ENCODE measurements around the gene KCND3.

Gene KCND3

DNA sequence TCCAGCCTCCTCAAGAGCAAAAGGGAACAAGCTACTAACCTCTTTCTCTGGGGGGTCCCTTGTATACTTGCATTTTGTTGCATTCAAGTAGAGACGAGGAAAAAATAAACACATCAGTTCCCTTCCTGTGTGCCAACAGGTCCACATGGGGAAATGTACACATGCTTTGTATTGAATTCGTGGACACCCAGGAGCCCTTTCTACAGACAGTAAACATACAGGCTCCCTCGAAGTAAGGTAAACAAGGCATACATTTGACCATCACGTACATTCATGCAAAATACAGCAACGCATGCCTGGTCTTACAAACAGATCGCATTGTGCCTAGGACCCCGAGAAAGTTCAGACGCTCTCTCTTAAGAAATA, 1.1 kb downstream of the KCND3 start:
- DNase-seq, result no peak

DNA sequence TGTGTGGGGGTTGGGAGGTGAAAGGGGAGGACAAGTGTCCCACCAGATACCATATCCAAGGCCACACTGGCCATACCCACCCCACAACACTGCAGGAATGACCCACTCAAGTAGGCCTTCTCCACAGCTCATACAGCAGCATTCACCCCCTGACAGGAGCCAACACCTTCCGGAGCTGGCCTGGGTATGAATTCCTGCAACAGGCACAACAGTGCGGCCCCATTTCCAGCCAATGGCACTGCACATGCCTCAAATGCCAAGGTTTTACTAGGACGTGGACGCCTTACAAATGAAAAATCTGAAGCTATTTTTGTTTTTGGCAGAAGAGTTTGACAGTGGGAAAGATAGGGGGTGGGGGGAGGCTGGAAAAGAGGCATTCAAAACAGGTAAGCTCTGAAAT, 2.0 kb downstream of the KCND3 start:
- no peak for DNase-seq

DNA sequence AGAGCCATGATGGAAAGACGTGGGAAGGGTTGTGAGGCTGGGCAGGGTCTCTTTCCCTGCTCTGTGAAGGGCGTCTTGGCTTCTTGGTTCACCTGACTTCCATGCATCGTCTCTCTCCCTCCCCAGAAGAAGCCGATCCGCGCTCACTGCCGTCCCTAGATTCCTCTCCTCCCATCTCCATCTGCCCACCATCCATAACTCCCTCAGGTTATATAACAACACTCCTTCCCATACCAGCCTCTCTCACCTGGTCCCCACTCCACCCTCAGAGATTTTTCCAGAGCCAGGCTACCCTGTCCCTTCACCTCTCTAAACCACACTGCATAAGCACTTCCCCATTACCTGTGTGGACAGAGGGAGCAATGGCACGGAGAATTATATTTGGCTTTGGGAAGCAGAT, 6.0 kb downstream of the KCND3 start:
- no peak for DNase-seq

DNA sequence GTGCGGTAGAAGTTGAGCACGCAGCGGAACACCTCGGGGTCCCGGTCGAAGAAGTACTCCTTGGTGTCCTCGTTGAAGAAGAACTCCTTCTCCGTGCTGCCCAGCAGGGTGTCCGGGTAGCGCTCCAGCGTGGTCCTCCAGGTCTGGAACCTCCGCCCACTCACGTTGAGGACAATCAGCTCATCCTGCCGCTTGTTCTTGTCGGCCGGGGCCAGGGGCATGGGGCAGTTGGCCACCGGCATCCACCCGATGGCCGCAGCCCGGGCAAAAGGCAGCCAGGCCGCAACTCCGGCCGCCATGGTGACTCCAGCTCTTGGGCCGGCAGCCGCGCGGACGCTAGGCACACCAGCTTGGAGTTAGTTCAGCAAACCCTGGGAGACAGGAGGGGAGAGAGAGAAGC, 7.0 kb downstream of the KCND3 start:
- DNase-seq, result no peak

DNA sequence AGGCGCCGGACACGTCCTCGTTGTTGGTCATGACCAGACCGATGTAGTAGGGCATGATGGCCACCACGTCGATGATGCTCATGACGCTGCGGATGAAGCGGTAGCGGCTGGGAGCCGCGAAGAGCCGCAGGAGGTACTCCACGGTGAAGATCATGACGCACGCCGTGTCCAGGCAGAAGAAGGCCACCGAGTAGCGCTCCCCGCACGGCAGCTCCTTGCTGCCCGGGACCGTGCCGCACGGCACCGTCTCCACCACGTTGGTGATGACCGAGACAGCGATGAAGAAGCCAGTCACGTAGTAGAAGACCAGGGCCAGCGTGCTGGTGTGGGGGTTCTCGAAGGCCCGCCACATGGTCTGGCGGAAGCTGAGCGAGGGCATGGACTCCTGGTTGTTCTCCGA, 7.6 kb downstream of the KCND3 start:
- no peak for DNase-seq

DNA sequence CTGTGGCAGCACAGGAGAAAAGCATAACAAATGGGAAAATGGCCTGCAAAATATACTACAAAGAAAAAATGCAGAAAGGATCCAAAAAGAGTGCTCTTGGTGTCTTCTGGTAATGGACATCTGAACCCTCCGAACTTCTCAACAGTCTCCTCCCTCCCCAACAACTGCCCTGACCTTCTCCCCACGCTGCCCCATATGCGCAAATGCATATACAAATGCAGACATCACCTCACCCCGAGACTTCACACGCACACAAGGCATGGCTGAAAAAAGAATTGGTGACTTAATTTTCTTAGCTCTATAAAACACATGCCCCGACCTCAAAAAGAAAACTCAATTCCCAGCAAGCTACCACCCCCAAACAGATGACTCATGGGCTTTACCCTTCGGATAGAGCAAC, 8.4 kb downstream of the KCND3 start:
- DNase-seq, result no peak

DNA sequence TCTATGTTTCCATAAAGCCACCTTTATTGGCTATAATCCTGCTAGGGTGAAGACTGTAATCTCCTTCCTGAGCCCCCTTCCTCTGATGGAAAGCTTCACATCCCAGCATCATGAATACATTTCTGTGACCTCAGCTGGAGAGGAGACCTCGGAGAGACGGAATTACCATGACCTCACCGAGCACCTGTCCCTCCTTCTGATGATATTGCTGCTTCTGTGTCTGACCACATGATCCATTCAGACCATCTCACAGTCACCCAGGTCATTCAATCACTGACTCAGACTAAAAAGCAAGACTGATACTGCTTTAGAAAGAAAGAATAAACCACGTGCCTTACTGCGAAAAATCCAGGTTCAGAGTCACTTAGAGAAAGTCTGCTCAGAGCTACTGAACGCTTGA, 8.8 kb downstream of the KCND3 start:
- DNase-seq, result no peak

DNA sequence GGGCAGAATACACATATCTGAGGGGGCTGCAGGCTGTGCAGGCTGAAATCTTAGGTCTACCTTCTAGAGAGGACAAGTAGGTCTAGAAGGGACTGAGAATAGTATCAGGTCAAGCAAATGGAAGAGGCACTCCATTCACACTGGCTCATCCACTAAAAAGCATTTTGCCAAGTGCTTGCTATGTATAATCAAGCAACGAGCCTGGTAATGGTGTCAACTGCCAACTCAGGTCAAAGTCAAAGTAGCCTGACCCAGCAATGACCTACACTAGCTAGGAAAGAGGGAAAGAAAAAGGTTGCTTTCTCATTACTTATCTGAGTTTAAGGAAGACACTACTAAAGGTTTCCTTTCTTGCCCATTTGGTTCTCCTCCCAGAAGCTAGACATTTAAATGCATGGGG, 10.8 kb downstream of the KCND3 start:
- DNase-seq, result no peak

DNA sequence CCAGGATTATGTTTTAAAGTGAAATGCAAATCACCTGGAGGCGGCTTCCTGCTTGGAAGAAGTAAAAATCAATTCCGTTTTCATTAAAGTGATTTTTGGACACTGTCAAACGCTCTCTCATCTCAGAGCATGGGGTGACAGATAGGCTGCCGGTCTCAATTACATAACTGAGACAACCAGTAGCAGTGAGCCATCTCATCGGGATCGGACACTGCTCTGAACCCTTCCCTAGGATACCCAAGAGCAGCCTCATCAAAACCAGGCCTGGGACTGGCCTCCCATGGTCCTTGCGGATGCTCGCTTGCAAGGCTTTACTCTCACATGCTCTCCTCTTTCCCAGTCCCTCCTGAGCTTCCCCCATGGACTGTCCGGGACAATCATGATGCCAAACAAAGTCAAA, 12.1 kb downstream of the KCND3 start:
- no peak for DNase-seq

DNA sequence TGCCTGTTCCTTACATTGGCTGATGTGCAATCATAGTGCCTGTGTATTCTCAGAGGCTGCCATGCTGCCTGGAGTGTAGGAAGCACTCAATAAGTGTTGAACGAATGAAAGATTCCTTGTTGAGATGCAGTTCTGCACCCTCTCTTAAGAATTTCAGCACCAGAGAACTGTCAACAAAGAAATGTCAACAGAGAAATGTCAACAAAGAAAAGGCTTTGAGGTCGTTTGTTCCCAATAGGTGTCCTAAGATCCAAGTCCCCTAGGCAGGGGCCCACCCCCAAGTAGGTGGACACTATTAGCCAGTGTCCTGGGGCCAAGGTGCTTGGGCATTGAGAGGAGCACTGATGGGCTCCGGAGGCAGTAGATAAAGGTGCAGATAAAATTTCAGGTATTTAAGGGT, 12.6 kb downstream of the KCND3 start:
- DNase-seq, result no peak

DNA sequence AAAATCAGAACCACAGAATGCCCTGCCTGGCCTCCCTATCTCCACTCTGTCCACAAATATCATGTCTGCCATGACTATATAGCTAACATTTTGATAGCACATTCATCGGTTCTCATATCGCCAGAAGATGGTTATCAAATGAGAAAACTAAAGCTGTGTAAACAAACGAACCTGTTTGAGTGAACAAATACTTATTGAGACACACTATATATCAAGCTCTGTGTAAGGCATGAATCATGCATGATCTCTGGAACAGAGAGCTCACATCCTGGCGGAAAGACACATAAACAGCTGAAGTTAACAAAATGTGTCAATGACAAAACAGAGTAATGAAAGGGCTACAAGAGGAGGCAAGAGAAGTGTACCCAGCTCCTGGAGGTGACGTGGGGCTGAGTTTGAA, 13.1 kb downstream of the KCND3 start:
- DNase-seq, result no peak

DNA sequence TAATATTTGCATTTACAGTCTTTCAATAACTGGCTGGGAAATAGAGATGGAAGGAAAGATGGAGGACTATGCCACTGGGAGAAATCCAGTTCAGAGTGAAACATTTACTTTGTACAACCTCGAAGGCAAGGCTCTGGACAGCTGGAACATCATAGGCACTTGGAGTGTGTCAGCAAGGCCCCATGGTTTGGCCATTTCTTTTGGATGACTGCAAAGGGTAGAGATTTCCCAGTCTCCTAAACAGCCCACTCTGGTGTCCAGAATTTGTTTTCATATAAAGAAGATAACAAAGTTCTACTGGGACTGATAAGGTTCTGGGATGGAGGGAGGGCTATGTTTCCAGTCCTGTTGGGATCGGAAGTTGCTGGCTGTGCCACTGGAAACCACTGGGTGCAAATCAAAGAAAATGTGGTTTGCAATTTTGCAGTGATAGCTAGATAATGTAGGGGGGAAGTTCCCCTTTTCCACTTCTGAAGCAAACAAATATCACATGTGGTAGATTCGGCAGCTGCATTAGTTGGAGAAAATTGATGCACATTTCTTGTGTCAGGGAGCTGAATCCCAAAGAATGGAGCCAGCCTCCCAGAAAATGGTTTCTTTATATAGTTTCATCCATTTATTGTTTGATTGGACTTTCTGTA, 16.2 kb downstream of the KCND3 start:
- no peak for DNase-seq

DNA sequence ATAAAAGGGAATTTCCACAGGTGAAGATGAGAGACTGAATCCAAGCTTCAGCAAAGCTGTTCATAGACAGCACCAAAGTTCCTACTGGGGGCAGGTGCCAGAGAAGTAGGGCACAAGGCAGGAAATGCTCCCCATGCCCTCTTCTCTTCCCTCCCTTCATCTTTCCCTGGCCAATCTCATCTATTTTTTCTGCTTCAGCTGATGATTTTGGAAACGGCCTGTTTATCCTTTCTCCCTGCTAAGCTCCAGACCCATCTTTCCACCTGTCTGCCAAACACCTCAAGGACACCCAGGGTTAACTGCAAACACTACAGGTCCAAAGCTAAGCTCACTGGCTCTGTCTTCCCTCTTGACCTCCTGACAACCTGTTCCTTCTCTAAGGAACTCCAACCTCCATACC, 18.1 kb downstream of the KCND3 start:
- no peak for DNase-seq

DNA sequence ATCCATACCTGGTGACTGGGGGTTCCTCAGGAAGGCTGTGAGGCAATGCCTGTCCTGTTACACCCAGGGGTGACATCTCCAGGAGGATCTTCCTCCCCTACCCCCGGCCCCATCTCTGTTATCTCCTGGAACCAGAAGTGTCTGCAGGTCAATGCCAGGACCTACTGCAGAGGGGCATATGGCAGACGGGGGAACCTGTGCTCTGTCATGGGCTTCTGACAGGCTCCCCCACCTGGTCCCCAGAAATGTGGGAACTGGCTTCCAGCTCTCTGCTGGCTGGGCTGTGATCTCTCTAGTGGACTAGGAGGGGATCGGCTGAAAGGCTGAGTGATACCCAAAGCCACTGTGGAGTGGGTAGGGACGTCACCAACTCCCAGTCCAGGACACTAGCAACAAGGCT, 21.0 kb downstream of the KCND3 start:
- DNase-seq, result no peak

DNA sequence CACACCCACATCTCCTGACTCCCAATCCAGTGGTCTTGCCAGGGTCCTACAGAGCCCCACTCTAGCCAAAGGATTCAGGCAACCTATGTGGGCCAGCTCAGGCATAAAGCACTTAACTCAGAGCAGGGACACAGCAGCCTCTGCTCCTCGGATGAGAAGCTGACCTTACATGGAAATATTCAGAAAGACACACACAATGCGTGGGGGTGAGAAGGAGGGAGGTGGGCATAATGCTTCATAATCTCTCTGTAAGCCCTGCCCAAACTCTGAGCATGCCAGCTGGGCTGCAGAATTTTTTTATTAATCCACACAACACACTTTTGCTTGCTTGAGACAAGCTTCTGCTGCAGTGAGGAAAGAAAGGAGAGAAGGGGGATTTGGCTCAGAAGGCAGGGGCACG, 21.6 kb downstream of the KCND3 start:
- no peak for DNase-seq

DNA sequence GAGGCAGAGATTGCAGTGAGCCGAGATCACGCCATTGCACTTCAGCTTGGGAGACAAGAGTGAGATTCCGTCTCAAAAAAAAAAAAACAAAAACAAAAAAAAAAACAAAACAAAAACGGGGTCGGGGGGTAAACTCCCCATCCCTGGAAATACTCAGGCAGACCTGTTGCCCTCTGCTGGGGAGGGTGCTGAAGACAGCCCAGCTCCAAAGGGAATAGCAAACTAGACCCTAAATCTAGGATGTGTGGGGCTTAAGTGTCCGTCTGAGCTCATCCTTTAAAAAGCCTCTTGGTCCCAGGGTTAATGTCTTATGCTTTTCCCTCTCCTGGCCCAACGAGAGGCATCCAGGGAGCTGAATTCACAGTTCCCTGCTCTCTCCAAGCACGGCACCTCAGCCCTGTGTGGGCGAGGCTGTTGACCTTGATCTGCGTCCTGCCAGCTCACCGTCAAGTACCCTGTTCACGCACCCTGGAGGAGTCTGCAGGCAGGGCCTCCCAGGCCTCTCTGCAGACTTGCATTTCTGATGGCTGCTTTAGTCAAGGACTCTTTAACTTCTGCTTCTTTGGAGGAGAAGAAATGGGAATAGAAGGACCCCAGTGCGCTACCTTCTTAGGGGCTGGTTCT, 22.3 kb downstream of the KCND3 start:
- DNase-seq, result no peak

DNA sequence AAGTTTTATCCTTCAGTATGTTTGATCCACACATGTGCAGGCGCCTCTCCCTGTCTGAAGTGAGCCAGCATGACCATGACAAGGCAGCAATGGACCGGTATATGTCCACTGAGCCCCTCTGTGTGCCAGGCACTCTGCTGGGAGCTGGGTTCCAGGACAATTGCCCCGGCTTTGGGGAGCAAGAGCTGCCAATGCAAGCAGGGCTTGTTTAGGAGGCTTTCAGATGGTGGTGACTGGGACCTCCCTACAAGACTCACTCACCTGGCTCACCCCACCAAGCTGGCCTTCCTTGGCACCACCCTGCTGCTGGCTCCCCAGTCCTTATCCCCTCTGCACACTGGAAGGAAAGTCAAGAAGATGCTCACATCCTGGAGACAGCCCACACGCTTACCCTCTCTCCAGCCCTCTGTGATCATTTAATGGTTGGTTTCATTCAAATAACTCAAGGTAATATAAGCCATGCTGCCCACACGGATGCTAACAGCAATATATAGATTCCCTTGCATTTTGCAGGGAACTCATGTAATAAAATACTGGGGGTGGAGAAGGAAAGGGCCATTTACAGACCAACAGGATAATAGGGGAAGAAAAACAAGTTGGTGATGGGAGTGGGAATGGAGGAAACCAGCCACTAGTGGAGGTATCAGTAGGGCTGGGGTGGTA, 23.6 kb downstream of the KCND3 start:
- DNase-seq, result no peak

DNA sequence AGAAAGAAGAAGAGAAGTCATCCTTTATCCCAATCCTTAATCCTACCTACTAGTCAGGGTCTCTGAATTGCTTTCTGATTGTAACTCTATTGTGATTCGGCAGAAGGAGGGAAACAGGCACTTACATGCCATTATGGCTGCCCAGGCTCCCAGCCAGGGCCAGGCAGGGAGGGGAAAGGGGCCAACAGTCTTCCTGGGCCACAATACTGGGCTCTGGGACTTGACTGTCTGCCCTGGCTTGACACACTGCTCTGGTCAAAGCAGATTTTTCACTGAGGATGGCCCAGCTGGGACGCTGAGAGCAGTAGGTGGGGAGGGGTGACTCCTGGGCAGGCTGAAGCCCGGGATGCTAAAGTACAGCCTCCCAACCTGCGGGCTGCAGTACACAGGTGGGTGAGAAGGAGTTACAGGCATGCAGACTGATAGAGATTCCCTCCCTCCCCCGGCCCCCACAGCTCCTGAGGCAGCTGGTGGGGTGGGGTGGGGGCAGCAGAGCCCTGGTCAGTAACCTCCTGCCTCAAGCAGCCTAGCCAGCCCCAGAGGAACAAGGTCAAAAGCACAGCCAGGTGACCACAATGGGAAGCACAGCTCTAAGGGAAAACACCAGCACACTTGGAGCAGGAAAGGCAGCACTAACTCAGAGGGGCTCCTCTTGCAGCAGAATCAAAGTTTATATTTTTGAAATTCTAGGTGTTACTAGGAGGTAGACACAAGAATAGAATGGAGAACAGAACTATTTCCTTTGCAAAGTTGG, 25.3 kb downstream of the KCND3 start:
- no peak for DNase-seq

DNA sequence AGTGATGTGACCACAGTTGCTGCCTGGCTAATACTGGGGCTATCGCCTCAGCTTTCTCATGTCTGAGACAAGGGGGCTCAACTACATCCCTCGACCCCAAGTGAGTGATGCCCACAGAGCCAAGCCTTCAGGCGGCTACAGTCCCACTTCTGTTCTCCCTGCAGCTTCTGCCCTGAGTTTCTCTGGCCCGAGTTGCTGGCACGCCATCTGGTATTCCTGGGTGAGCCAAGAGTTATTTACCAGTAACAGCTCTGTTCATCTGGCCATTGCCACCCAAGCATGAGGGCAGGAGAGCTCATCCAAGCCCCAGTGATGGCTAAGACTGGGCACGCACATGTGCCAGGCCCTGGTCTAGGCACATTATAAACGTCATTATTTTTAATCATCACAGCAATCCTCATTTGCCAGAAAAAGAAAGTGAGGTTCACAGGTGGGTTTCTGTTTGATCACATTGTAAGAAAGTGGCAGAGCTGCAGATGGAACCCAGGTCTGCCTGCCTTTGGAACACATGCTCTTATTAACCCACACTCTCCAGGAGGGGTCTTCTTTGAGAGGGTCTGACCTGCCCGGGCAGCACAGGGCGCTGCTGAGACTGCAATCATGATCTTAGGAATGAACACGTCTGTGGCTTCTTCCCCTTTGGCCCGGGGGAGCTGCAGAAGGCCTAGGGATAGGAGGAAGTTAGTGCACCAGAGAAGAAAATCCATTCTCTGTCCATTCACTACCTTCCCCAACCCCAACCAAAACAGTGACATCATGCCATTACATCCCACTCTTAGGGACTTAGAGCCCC, 27.5 kb downstream of the KCND3 start:
- DNase-seq, result peak; percentile 55

DNA sequence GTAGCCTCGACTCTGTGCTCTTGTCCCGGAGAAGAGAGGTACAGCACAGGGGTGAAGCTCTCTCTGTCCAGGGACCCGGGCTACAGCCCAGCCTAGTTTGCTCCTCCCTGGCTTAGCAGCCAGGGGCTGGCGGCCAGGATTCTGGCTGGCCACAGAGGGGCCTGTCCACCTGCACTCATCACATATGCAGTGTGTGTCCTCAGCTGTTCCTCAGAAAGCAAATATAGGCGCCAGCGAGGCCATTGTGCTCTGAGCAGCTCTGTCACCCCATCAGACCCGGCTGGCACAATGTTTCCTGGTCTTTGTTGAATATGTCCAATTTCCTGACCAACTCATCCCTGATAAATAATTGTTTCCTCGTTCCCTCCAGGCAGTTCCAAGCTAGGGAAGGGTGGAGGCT, 28.5 kb downstream of the KCND3 start:
- DNase-seq, result no peak

DNA sequence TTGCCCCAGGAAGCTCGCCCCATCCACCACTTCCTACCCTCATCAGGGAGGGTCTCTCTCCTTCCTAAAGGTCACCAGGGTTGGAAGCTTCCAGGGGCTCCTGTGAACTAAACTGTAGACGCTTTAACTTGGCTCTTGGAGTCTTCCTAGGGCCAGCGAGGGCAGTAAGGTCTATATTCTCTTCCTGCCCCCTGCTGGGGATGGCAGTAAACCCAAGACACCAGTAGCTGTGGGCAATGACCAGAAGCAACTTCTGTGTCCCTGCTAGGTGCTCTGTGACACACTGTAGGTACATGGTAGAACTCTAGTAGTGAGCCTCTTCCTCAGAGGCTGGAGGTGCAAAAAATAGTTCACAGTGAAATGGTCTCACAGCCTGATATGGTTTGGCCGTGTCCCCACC, 30.0 kb downstream of the KCND3 start:
- no peak for DNase-seq

DNA sequence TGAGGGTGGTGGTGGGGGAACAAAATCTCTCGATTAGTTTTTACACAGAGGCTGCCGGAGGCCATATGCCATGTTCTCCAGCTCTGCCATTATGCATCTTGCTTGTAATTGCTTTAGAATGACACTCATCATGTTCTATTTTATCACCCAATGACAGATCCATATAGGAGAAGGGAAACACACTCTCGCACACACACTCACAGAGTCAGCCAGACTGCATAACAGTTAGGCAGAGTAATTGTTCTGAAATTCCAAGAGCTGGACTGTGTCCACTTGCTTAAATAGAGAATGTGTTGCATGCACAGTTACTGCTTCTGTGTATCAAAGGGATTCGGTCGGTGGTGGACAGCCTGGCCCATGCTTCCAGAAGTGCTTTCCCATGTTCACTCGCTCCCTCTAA, 30.6 kb downstream of the KCND3 start:
- DNase-seq, result no peak

DNA sequence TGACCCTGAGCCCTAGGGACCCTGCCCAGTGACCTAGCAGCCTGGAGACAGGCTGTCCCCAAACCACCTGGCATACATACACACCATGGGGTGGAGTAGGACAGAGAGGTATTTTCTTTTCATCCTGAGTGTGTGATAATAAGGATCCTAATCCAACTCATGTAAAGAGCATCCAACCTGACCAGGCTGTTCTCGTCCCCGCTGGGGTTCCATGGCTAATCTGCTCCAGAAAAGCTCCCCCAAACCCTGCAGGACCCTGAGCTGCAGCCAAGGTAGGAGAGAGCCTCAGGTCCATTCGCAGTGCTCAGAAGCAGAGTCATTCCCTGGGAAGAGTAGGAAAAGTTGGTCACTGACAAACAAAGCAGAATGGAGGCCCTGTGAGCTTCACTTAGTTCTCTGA, 31.4 kb downstream of the KCND3 start:
- no peak for DNase-seq

All from DMS 273 treated with DMSO at 0.1 percent for 48 hours (cell line).